Mammary microvascular endothelial cell (primary cell): ENCODE results near the gene MTIF2. TPM values are rescaled to one million over a fixed set of nuclear protein-coding genes. Genes with fewer than 3 reads are reported as not detected.

Source experiments
- total RNA-seq: library from RNA; depleted of rRNA; stranded (reverse); fragments of >200 nt; gene quantifications from 2 replicates; pipeline ENCODE4 v1.2.3, GENCODE V29; 2015

MTIF2 gene
- 24.0 and 27.0 TPM in 2 replicates for total RNA-seq

GRCh38 chr2:55268907-55269644 lies at the start of gene MTIF2:
Gene MTIF2 (minus strand): TSS chr2:55269231. CDS start chr2:55263858, 5,373 bp downstream.

GRCh38 chr2:55232084-55232862 lies 36.8 kb downstream of the MTIF2 start, which contains the start of the genes CLHC1 and RPS27A:
Gene CLHC1 (minus strand): TSS chr2:55232293. CDS start chr2:55222411, 9,882 bp downstream.
Gene RPS27A (plus strand): TSS chr2:55232688. CDS start chr2:55232825, 137 bp downstream.

Other genes starting within 250 kb of the MTIF2 start
- gene RTN4, start 218.8 kb downstream of the MTIF2 start, total RNA-seq, result 392 and 407 TPM in 2 replicates
- 0.93 and 1.1 TPM in 2 replicates for gene CLHC1, start 36.9 kb downstream of the MTIF2 start, total RNA-seq
- gene RPS27A, start 36.5 kb downstream of the MTIF2 start, total RNA-seq, result 2,144 and 2,353 TPM in 2 replicates
- gene CCDC88A, start 150.6 kb upstream of the MTIF2 start, total RNA-seq, result 33.1 and 36.9 TPM in 2 replicates